ENCODE measurements around the gene KAT2A. TPM values are rescaled to one million over a fixed set of nuclear protein-coding genes. Genes with fewer than 3 reads are reported as not detected.

The KAT2A gene
- total RNA-seq, 1 experiment from 2014 or later: 41.2 TPM

DNA sequence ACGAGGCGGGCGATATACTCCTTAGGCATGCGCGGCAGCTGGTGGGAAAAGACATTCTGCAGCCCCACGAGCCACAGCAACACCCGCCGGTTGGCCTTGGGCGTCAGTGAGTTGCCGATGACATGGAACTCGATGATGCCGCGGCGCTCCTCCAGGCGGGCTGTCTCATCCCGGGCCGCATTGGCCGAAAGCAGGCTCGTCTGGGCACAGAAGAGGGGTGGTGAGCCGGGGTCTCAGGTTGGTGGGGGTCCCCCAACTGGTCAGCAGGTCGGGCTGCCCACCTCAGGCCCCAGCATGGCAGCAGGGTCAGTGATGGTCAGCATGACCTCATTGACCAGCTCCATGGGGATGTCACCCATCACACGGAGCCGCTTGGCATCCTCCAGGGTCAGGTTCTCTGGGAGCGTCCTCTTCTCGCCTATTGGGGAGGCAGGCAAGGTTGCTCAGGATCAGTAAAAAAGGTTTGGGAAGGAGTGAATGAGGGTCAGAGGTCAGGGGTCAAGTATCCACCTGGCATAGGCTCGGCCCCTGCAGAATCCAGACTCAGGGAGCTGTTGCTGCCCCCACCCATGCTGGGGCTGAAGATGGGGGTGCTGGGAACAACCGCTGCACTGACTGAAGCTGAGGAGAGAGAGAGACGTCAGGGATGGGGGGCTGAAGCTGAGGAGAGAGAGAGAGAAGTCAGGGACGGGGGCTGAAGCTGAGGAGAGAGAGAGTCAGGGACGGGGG, 3.6 kb downstream of the KAT2A start:
- CTCF ChIA-PET: interaction anchor here (1.1 to 1.3 kb wide), 2 partner anchors 10 to 100 kb away, joined by 3 read pairs; partner anchors contain the start of gene DNAJC7

More for the DNA sequence above, 3.6 kb downstream of the KAT2A start:
- no peak overlapping the region for H3K9ac ChIP-seq (ENCODE audit: low read length)
- no TSS peak for BruUV-seq (replicated peaks)
- H2AFZ ChIP-seq (ENCODE audit: low read depth, low read length, poor library complexity, severe bottlenecking): no peak overlapping the region
- no peak overlapping the region for H3K4me2 ChIP-seq (ENCODE audit: low read length)
- H3K27ac ChIP-seq (ENCODE audit: low read depth, low read length): no peak overlapping the region
- DNase-seq (ENCODE audit: low read depth, low spot score) (no peak), ATAC-seq (no peak)
- no peaks in the 10 kb centered on the region for H3K9me3 ChIP-seq (ENCODE audit: control insufficient read depth in 1 of 2, insufficient read depth in 1 of 2, low read depth in 1 of 2, low read length in 2 of 2)
- no peaks in the 10 kb centered on the region for H3K27me3 ChIP-seq (ENCODE audit: insufficient read depth, low read length)
- ChIA-PET RAD21 (ENCODE audit: low non-redundant PET in 1 of 2, low total read pairs in 2 of 2, uncharacterized antibody in 2 of 2, unreplicated experiment in 2 of 2) (no interaction called here), POLR2A (no interaction called here)
- peaks cover 5 to 24% of the 10 kb centered on the region in 2 experiments; a peak in 3 of 4 replicates for H3K4me1 ChIP-seq (ENCODE audit: control insufficient read depth in 1 of 2, insufficient read depth in 2 of 2, low read length in 2 of 2)
- no peaks in the 10 kb centered on the region for H3K9me2 ChIP-seq (ENCODE audit: insufficient read depth)
- no peak for TF ChIP-seq SP1 (IDR thresholded peaks at IDR 0.05; ENCODE audit: low read depth)
- no peak for TF ChIP-seq SRF (IDR thresholded peaks at IDR 0.05; ENCODE audit: low read depth)
- no peak for TF ChIP-seq RAD21 (IDR thresholded peaks at IDR 0.05; ENCODE audit: low read depth)
- no peak for TF ChIP-seq ZFX (IDR thresholded peaks at IDR 0.05)
- no peak for TF ChIP-seq ELF1 (IDR thresholded peaks at IDR 0.05; ENCODE audit: borderline replicate concordance, low read depth)
- TF ChIP-seq, protein P1, sequence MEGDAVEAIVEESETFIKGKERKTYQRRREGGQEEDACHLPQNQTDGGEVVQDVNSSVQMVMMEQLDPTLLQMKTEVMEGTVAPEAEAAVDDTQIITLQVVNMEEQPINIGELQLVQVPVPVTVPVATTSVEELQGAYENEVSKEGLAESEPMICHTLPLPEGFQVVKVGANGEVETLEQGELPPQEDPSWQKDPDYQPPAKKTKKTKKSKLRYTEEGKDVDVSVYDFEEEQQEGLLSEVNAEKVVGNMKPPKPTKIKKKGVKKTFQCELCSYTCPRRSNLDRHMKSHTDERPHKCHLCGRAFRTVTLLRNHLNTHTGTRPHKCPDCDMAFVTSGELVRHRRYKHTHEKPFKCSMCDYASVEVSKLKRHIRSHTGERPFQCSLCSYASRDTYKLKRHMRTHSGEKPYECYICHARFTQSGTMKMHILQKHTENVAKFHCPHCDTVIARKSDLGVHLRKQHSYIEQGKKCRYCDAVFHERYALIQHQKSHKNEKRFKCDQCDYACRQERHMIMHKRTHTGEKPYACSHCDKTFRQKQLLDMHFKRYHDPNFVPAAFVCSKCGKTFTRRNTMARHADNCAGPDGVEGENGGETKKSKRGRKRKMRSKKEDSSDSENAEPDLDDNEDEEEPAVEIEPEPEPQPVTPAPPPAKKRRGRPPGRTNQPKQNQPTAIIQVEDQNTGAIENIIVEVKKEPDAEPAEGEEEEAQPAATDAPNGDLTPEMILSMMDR (IDR thresholded peaks at IDR 0.05 in 2 of 3, conservative IDR thresholded peaks at IDR 0.05 in 1 of 3; ENCODE audit: borderline replicate concordance in 1 of 3, insufficient read depth in 1 of 3, low read depth in 2 of 3, low read length in 2 of 3): no peak
- TF ChIP-seq TCF7L2 (IDR thresholded peaks at IDR 0.05; ENCODE audit: borderline replicate concordance, extremely low read depth, insufficient read depth, insufficient read length): no peak
- TF ChIP-seq CBX3 (IDR thresholded peaks at IDR 0.05; ENCODE audit: low read depth): no peak
- no peak for TF ChIP-seq JUND (IDR thresholded peaks at IDR 0.05)
- TF ChIP-seq, protein P2, sequence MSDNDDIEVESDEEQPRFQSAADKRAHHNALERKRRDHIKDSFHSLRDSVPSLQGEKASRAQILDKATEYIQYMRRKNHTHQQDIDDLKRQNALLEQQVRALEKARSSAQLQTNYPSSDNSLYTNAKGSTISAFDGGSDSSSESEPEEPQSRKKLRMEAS (IDR thresholded peaks at IDR 0.05): no peak
- TF ChIP-seq SIN3A (IDR thresholded peaks at IDR 0.05; ENCODE audit: low read depth): no peak
- TF ChIP-seq EZH2phosphoT487 (IDR thresholded peaks at IDR 0.05; ENCODE audit: borderline replicate concordance): no peak
- TF ChIP-seq CEBPB (IDR thresholded peaks at IDR 0.05; ENCODE audit: low read depth): no peak
- TF ChIP-seq, protein P3, sequence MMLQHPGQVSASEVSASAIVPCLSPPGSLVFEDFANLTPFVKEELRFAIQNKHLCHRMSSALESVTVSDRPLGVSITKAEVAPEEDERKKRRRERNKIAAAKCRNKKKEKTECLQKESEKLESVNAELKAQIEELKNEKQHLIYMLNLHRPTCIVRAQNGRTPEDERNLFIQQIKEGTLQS (IDR thresholded peaks at IDR 0.05): no peak
- no peak for TF ChIP-seq EGR1 (IDR thresholded peaks at IDR 0.05; ENCODE audit: low read depth)
- TF ChIP-seq POLR2AphosphoS5 (IDR thresholded peaks at IDR 0.05; ENCODE audit: low read depth, low read length): no peak
- TF ChIP-seq YY1 (IDR thresholded peaks at IDR 0.05; ENCODE audit: extremely low read depth, insufficient replicate concordance, low read depth, low read length): no peak
- H3K36me3 ChIP-seq (ENCODE audit: control insufficient read depth in 1 of 2, insufficient read depth in 2 of 2, low read length in 2 of 2): peaks cover 3 to 11% of the 10 kb centered on the region in 2 experiments
- no peaks in the 10 kb centered on the region for H4K20me1 ChIP-seq (ENCODE audit: insufficient read depth)
- H3K79me2 ChIP-seq (ENCODE audit: insufficient read depth, low read length): no peaks in the 10 kb centered on the region
- H3K4me3 ChIP-seq (replicated peaks in 1 of 2; ENCODE audit: low read depth in 1 of 2, low read length in 2 of 2): no peak overlapping the region
- intact Hi-C loops (cut with micrococcal nuclease): loop anchor here (5.0 kb wide), 1 partner anchor 410 kb away; no protein-coding TSS in a partner anchor
